Muscle layer of duodenum (tissue), 2 donors: ENCODE measurements around the gene MYT1.

Source experiments
- H3K27ac ChIP-seq: one replicate; pipeline ENCODE4 v1.7.0; 2013; ENCODE audit warnings: mild to moderate bottlenecking, low read length
- H3K27me3 ChIP-seq: one replicate; pipeline ENCODE4 v1.7.0; 2013; ENCODE audit warnings: low read depth, mild to moderate bottlenecking, control low read depth, low read length
- H3K36me3 ChIP-seq, 2 donors: one replicate each; pipeline ENCODE4 v1.7.0; 2013; ENCODE audit warnings: low read length in 2 of 2, control low read depth in 1 of 2, mild to moderate bottlenecking in 1 of 2; ENCODE audit not compliant: insufficient read depth in 2 of 2, control insufficient read depth in 1 of 2
- H3K4me1 ChIP-seq, 2 donors: one replicate each; pipeline ENCODE4 v1.7.0; 2013; ENCODE audit warnings: low read length in 2 of 2, mild to moderate bottlenecking in 2 of 2, control low read depth in 1 of 2, moderate library complexity in 1 of 2; ENCODE audit not compliant: insufficient read depth in 2 of 2, control insufficient read depth in 1 of 2
- H3K4me3 ChIP-seq, 2 donors: one replicate each; pipeline ENCODE4 v1.7.0; 2013; ENCODE audit warnings: low read length in 2 of 2, low read depth in 1 of 2, mild to moderate bottlenecking in 1 of 2
- H3K9me3 ChIP-seq, 2 donors: one replicate each; pipeline ENCODE4 v1.7.0; 2013; ENCODE audit warnings: low read length in 2 of 2, control low read depth in 1 of 2, mild to moderate bottlenecking in 1 of 2; ENCODE audit not compliant: control insufficient read depth in 1 of 2
- donor health status: healthy.

MYT1 gene

GRCh38 chr20:64165866-64166600 is 1.8 kb downstream of the MYT1 start:
- Histone ChIP-seq H3K4me1 (no peaks in the 10 kb centered on the region), H3K4me3 (no peak overlapping the region), H3K27me3 (peaks cover 18% of the 10 kb centered on the region), H3K9me3 (no peaks in the 10 kb centered on the region), H3K27ac (no peak overlapping the region), H3K36me3 (no peaks in the 10 kb centered on the region)

DNA sequence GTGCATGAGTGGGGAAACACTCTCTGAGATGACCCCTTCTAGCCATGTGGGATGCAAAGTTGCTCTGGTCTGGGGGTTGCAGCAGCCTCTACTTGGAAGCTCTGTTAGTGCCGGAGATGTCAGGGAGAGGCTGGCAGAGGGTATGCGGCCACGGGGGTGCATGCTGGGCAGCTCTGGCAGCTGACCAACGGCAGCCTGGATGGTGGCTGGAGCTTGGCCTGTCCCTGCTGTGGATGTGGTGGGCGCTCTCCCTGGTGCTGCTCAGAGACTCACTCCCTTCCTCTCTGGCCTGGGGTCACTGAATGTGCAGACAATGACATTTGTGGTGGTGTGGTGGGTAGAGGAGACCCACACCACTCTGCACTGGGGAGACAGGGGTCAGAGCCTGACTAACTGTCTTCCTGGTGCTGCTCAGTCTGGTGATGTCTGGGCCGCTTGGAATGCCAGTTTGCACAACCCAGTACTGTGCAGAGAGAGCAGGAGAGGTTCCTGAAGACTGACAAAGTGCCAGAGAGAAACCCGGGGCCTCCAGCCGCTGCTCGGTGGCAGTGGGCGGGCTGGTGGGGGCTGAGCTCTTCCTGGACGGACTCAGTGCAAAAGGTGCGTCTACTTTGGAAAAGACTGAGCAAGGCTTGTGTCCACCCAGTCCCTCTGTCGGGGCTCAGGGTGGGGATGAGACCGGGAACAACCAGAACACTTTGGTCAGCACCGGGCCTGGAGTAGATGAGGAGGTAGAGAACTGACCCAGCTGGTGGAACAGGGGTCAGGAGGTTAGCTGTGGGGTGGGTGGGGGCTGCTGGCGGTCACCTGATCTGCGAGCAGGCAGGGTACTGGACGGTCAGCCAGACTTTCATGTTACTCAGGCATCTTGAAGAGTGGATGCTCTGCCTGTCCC is 2.7 kb downstream of the MYT1 start:
- Histone ChIP-seq H3K4me3 (no peak overlapping the region), H3K9me3 (no peaks in the 10 kb centered on the region), H3K4me1 (no peaks in the 10 kb centered on the region), H3K27me3 (peaks cover 15% of the 10 kb centered on the region), H3K27ac (no peak overlapping the region), H3K36me3 (no peaks in the 10 kb centered on the region)

- H3K4me1 ChIP-seq, result no peaks in the 10 kb centered on the region
- peaks cover 15% of the 10 kb centered on the region for H3K27me3 ChIP-seq
These were observed 3.4 kb downstream of the MYT1 start for GRCh38 chr20:64167676-64168075.

GRCh38 chr20:64168381-64169090 is 4.3 kb downstream of the MYT1 start:
- H3K27me3 ChIP-seq, result peaks cover 15% of the 10 kb centered on the region
- no peak overlapping the region for H3K4me3 ChIP-seq
- H3K27ac ChIP-seq, result no peak overlapping the region

More at GRCh38 chr20:64167676-64168075, 3.4 kb downstream of the MYT1 start:
- no peaks in the 10 kb centered on the region for H3K36me3 ChIP-seq
- H3K27ac ChIP-seq, result no peak overlapping the region
- H3K9me3 ChIP-seq, result no peaks in the 10 kb centered on the region
- H3K4me3 ChIP-seq, result no peak overlapping the region

DNA sequence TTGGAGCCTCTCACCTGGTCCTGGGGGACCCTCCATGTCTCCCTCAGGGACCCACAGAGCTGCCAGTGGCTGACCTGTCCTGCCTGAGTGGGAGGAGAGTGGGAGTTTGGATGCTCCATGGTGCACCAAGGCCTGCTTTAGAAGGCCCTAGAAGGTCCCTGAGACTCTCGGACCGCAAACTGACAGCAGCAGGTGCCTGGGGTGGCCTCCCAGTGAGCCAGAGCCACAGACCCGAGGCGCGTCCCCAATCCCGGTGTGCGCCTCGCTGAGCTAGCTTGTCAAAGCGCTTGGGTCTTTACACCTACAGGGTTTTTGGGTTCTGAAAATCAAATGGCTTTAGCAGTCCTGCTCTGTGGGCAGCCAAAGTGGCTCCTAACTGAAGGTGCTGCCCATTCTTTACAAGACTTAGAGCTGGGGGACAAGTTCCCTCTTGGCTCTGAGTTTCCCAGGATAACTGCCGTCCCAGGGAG is 4.9 kb downstream of the MYT1 start:
- Histone ChIP-seq H3K27ac (no peak overlapping the region), H3K9me3 (no peaks in the 10 kb centered on the region), H3K27me3 (peaks cover 15% of the 10 kb centered on the region), H3K36me3 (no peaks in the 10 kb centered on the region), H3K4me3 (no peak overlapping the region), H3K4me1 (no peaks in the 10 kb centered on the region)

More at GRCh38 chr20:64168381-64169090, 4.3 kb downstream of the MYT1 start:
- Histone ChIP-seq H3K9me3 (no peaks in the 10 kb centered on the region), H3K4me1 (no peaks in the 10 kb centered on the region), H3K36me3 (no peaks in the 10 kb centered on the region)

GRCh38 chr20:64171211-64171610 is 7.0 kb downstream of the MYT1 start:
- H3K4me3 ChIP-seq, result no peak overlapping the region
- H3K4me1 ChIP-seq, result no peaks in the 10 kb centered on the region
- H3K9me3 ChIP-seq, result no peaks in the 10 kb centered on the region
- no peaks in the 10 kb centered on the region for H3K36me3 ChIP-seq
- no peak overlapping the region for H3K27ac ChIP-seq
- peaks cover 4% of the 10 kb centered on the region for H3K27me3 ChIP-seq

DNA sequence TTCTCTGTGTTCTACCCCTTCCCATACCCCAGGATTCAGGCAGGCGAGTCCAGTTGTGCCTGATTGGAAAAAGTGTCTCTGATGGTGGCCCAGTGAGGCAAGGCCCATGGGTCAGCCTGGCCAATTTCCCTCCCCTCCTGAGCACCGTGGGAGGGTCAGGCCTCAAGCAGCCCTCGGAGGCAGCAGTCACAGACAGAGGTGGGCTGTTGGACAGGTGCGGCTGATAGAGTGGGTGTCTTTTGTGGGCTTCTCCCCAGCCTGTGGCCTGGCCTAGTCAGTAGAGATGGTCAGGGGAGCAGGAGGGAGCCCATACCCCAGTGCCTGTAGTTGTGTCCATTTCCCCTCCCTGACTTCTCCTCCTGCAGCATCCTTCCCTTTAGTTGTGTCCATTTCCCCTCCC is 8.9 kb downstream of the MYT1 start:
- Histone ChIP-seq H3K4me3 (no peak overlapping the region), H3K27ac (no peak overlapping the region), H3K36me3 (no peaks in the 10 kb centered on the region), H3K9me3 (no peaks in the 10 kb centered on the region), H3K27me3 (no peaks in the 10 kb centered on the region), H3K4me1 (peaks cover 0 to 4% of the 10 kb centered on the region in 2 donors)

GRCh38 chr20:64176551-64176950 is 12.3 kb downstream of the MYT1 start:
- Histone ChIP-seq H3K27me3 (no peaks in the 10 kb centered on the region), H3K4me3 (no peak overlapping the region), H3K36me3 (no peaks in the 10 kb centered on the region), H3K4me1 (peaks cover 0 to 4% of the 10 kb centered on the region in 2 donors), H3K9me3 (no peaks in the 10 kb centered on the region), H3K27ac (no peak overlapping the region)

DNA sequence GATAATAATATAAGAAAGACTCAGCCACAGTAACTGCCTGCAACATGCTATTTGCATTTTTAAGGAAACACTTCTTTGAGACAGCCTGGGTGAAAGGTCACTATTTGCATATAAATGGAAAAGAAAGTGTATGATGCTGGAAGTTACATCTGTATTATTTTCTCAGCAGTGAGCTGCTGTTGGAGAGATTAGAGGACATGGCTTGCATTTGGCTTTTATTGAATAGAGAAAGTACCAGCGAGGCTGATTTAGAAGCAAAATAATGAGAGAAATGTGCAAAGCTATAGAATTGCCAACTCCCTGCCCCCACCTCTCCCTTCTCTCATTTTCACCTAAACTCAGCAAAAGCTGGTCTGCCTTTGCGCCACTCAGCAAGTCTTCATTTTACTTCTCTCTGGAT is 12.7 kb downstream of the MYT1 start:
- Histone ChIP-seq H3K4me3 (no peak overlapping the region), H3K27ac (no peak overlapping the region), H3K9me3 (no peaks in the 10 kb centered on the region), H3K36me3 (no peaks in the 10 kb centered on the region), H3K27me3 (no peaks in the 10 kb centered on the region), H3K4me1 (peaks cover 0 to 4% of the 10 kb centered on the region in 2 donors)

GRCh38 chr20:64177384-64177783 is 13.1 kb downstream of the MYT1 start:
- H3K4me1 ChIP-seq, result peaks cover 0 to 4% of the 10 kb centered on the region in 2 donors
- H3K4me3 ChIP-seq, result no peak overlapping the region
- no peaks in the 10 kb centered on the region for H3K36me3 ChIP-seq
- no peaks in the 10 kb centered on the region for H3K9me3 ChIP-seq
- H3K27ac ChIP-seq, result no peak overlapping the region
- H3K27me3 ChIP-seq, result no peaks in the 10 kb centered on the region

DNA sequence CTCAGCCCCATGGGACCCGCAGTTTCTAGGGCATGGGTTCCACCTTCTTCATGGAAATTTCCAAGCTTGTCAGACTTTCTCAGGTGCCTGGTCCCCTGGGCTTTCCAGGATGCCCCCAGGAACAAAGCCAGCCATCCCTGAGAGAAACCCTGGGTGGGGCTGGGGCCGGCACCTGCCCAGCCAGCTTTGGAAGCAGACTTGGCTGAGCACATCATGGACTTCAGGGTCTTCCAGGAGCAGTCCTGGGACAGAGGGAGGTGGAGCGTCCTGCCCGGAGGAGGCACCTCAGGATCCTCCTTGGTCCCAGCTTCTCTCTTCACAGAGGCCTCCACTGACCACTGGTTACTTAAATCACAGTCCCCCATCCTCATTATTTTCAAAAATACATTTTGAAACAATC is 13.5 kb downstream of the MYT1 start:
- no peaks in the 10 kb centered on the region for H3K27me3 ChIP-seq
- H3K36me3 ChIP-seq, result no peaks in the 10 kb centered on the region
- H3K9me3 ChIP-seq, result no peaks in the 10 kb centered on the region
- H3K4me3 ChIP-seq, result no peak overlapping the region
- H3K4me1 ChIP-seq, result peaks cover 0 to 4% of the 10 kb centered on the region in 2 donors
- no peak overlapping the region for H3K27ac ChIP-seq
